WTC11 (cell line): ENCODE results near the gene RAB24. TPM values are rescaled to one million over a fixed set of nuclear protein-coding genes. Genes with fewer than 3 reads are reported as not detected.

Experiments
- ESRRA ChIP-seq: sonication (generic); formaldehyde crosslinking; IDR thresholded peaks from 2 replicates; pipeline ENCODE4 v1.8.1; 2022; ENCODE audit warnings: mild to moderate bottlenecking, missing genetic modification reagents, borderline replicate concordance
- FOXK1 ChIP-seq: sonication (generic); formaldehyde crosslinking; IDR thresholded peaks from 2 replicates; pipeline ENCODE4 v1.8.0; 2022; ENCODE audit warnings: mild to moderate bottlenecking, moderate library complexity, missing genetic modification reagents
- SP1 ChIP-seq: sonication (generic); formaldehyde crosslinking; conservative IDR thresholded peaks from 2 replicates; pipeline ENCODE4 v1.8.1; 2022; ENCODE audit warnings: missing genetic modification reagents
- TEAD4 ChIP-seq: sonication (generic); formaldehyde crosslinking; IDR thresholded peaks from 2 replicates; pipeline ENCODE4 v1.8.0; 2022; ENCODE audit warnings: mild to moderate bottlenecking, missing genetic modification reagents
- ZNF121 ChIP-seq: sonication (generic); formaldehyde crosslinking; IDR thresholded peaks from 2 replicates; pipeline ENCODE4 v1.8.0; 2023; ENCODE audit warnings: missing genetic modification reagents
- ZNF263 ChIP-seq: sonication (generic); formaldehyde crosslinking; IDR thresholded peaks from 2 replicates; pipeline ENCODE4 v1.8.1; 2022; ENCODE audit warnings: low read depth, mild to moderate bottlenecking, moderate library complexity, missing genetic modification reagents
- ZNF396 ChIP-seq: fragments of 250-450 bp; sonication (Bioruptor Pico); IDR thresholded peaks from 2 replicates; pipeline ENCODE4 v1.8.0; 2021; ENCODE audit warnings: mild to moderate bottlenecking, moderate library complexity, borderline replicate concordance
- ZNF416 ChIP-seq: fragments of 250-450 bp; sonication (Bioruptor Pico); IDR thresholded peaks from 2 replicates; pipeline ENCODE4 v1.9.0; 2021; ENCODE audit warnings: mild to moderate bottlenecking, inconsistent platforms
- total RNA-seq: library from RNA; stranded (reverse); gene quantifications from 3 replicates; pipeline ENCODE4 v1.2.3, GENCODE V29; 2021
- TF ChIP-seq, protein P1 (sequence below): sonication (generic); formaldehyde crosslinking; IDR thresholded peaks from 2 replicates; pipeline ENCODE4 v1.8.0; 2022; ENCODE audit warnings: mild to moderate bottlenecking, missing genetic modification reagents
- TF ChIP-seq, protein P2 (sequence below): sonication (generic); formaldehyde crosslinking; IDR thresholded peaks from 2 replicates; pipeline ENCODE4 v1.8.1; 2023; ENCODE audit warnings: mild to moderate bottlenecking, missing genetic modification reagents, borderline replicate concordance
- TF ChIP-seq, protein P3 (sequence below): fragments of 250-450 bp; sonication (Bioruptor Pico); IDR thresholded peaks from 2 replicates; pipeline ENCODE4 v1.9.0; 2021; ENCODE audit warnings: mild to moderate bottlenecking, borderline replicate concordance
- TF ChIP-seq, protein P4 (sequence below): fragments of 250-450 bp; sonication (Bioruptor Pico); IDR thresholded peaks from 2 replicates; pipeline ENCODE4 v1.9.0; 2021; ENCODE audit warnings: mild to moderate bottlenecking
- TF ChIP-seq, protein P5 (sequence below): sonication (generic); formaldehyde crosslinking; IDR thresholded peaks from 2 replicates; pipeline ENCODE4 v1.8.1; 2022; ENCODE audit warnings: mild to moderate bottlenecking, missing genetic modification reagents, moderate library complexity, borderline replicate concordance
- TF ChIP-seq, protein P6 (sequence below): fragments of 200-600 bp; IDR thresholded peaks from 2 replicates; pipeline ENCODE4 v1.8.0; 2022; ENCODE audit warnings: antibody characterized with exemption
- TF ChIP-seq, protein P7 (sequence below): sonication (generic); formaldehyde crosslinking; IDR thresholded peaks from 2 replicates; pipeline ENCODE4 v1.8.1; 2023; ENCODE audit warnings: mild to moderate bottlenecking, missing genetic modification reagents, moderate library complexity
- TF ChIP-seq, protein P8 (sequence below): sonication (generic); formaldehyde crosslinking; IDR thresholded peaks from 2 replicates; pipeline ENCODE4 v1.8.0; 2022; ENCODE audit warnings: mild to moderate bottlenecking, missing genetic modification reagents
- TF ChIP-seq, protein P9 (sequence below): sonication (generic); formaldehyde crosslinking; IDR thresholded peaks from 2 replicates; pipeline ENCODE4 v1.8.1; 2022; ENCODE audit warnings: low read depth, mild to moderate bottlenecking, moderate library complexity, missing genetic modification reagents, borderline replicate concordance

Gene RAB24
- total RNA-seq, 1 experiment from 2014 or later, result 37.0 TPM

DNA sequence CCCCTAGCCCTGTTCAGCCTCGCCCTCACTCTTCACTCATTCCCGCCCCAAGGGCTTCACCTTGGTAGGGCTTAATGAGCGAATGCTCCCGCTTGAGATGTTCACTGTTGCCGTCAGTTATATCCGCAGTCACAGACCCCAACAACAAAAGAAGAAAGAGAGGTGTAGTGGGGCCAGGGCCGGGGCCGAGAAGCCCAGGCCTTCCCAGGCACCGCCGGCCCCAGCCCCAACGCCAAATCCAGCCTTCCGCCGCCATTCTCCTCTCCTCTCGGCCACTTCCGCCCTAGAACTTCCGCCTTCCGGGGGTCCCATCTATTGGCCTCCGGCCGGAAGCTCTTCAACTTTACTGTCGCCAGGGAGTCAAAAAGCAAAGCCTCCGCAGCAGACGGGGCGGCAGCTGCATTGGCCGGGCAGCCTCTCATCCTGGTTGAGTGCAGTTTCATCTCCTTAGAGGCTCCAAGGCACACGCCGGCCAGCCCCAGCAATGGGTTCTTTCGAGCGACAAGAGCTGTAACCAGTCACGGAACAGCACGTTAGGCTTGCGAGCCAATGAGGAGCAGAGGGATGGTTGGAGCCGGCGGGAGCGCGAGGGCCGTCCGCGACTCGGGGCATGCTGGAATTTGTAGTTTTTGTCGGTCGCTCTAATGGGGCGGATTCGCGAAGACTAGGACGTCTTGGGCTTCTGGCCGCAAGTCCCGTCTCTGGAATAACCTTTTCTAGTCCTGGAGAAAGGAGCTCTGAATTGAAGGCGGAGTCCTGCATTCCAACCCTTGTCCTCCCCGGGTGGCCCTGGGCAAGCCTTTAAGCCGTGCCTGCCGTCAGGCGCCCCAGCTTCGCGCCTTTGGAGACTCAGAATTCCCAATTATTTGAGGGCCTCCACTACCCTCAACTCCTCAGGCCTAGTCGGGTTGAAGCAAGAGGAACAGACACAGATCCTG lies 48.1 kb upstream of the RAB24 start, which contains the start of gene LMAN2 (continued):
- TF ChIP-seq, protein P1, sequence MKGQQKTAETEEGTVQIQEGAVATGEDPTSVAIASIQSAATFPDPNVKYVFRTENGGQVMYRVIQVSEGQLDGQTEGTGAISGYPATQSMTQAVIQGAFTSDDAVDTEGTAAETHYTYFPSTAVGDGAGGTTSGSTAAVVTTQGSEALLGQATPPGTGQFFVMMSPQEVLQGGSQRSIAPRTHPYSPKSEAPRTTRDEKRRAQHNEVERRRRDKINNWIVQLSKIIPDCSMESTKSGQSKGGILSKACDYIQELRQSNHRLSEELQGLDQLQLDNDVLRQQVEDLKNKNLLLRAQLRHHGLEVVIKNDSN (CRISPR knock-in tag), result peak; percentile 51; the same call in 1 of the 2 replicates
- TF ChIP-seq, protein P2, sequence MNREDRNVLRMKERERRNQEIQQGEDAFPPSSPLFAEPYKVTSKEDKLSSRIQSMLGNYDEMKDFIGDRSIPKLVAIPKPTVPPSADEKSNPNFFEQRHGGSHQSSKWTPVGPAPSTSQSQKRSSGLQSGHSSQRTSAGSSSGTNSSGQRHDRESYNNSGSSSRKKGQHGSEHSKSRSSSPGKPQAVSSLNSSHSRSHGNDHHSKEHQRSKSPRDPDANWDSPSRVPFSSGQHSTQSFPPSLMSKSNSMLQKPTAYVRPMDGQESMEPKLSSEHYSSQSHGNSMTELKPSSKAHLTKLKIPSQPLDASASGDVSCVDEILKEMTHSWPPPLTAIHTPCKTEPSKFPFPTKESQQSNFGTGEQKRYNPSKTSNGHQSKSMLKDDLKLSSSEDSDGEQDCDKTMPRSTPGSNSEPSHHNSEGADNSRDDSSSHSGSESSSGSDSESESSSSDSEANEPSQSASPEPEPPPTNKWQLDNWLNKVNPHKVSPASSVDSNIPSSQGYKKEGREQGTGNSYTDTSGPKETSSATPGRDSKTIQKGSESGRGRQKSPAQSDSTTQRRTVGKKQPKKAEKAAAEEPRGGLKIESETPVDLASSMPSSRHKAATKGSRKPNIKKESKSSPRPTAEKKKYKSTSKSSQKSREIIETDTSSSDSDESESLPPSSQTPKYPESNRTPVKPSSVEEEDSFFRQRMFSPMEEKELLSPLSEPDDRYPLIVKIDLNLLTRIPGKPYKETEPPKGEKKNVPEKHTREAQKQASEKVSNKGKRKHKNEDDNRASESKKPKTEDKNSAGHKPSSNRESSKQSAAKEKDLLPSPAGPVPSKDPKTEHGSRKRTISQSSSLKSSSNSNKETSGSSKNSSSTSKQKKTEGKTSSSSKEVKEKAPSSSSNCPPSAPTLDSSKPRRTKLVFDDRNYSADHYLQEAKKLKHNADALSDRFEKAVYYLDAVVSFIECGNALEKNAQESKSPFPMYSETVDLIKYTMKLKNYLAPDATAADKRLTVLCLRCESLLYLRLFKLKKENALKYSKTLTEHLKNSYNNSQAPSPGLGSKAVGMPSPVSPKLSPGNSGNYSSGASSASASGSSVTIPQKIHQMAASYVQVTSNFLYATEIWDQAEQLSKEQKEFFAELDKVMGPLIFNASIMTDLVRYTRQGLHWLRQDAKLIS (CRISPR knock-in tag), result no peak
- TF ChIP-seq SP1 (CRISPR knock-in tag) (peak; percentile 78), ZNF396 (CRISPR knock-in tag) (no peak), TEAD4 (no peak), ESRRA (CRISPR knock-in tag) (peak; percentile 66; the same call in 1 of the 2 replicates), ZNF121 (CRISPR knock-in tag) (no peak), FOXK1 (peak; percentile 51; the same call in 1 of the 2 replicates), ZNF263 (CRISPR knock-in tag) (no peak), ZNF416 (no peak)
- TF ChIP-seq, protein P3, sequence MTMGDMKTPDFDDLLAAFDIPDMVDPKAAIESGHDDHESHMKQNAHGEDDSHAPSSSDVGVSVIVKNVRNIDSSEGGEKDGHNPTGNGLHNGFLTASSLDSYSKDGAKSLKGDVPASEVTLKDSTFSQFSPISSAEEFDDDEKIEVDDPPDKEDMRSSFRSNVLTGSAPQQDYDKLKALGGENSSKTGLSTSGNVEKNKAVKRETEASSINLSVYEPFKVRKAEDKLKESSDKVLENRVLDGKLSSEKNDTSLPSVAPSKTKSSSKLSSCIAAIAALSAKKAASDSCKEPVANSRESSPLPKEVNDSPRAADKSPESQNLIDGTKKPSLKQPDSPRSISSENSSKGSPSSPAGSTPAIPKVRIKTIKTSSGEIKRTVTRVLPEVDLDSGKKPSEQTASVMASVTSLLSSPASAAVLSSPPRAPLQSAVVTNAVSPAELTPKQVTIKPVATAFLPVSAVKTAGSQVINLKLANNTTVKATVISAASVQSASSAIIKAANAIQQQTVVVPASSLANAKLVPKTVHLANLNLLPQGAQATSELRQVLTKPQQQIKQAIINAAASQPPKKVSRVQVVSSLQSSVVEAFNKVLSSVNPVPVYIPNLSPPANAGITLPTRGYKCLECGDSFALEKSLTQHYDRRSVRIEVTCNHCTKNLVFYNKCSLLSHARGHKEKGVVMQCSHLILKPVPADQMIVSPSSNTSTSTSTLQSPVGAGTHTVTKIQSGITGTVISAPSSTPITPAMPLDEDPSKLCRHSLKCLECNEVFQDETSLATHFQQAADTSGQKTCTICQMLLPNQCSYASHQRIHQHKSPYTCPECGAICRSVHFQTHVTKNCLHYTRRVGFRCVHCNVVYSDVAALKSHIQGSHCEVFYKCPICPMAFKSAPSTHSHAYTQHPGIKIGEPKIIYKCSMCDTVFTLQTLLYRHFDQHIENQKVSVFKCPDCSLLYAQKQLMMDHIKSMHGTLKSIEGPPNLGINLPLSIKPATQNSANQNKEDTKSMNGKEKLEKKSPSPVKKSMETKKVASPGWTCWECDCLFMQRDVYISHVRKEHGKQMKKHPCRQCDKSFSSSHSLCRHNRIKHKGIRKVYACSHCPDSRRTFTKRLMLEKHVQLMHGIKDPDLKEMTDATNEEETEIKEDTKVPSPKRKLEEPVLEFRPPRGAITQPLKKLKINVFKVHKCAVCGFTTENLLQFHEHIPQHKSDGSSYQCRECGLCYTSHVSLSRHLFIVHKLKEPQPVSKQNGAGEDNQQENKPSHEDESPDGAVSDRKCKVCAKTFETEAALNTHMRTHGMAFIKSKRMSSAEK (CRISPR knock-in tag), result no peak
- TF ChIP-seq, protein P4, sequence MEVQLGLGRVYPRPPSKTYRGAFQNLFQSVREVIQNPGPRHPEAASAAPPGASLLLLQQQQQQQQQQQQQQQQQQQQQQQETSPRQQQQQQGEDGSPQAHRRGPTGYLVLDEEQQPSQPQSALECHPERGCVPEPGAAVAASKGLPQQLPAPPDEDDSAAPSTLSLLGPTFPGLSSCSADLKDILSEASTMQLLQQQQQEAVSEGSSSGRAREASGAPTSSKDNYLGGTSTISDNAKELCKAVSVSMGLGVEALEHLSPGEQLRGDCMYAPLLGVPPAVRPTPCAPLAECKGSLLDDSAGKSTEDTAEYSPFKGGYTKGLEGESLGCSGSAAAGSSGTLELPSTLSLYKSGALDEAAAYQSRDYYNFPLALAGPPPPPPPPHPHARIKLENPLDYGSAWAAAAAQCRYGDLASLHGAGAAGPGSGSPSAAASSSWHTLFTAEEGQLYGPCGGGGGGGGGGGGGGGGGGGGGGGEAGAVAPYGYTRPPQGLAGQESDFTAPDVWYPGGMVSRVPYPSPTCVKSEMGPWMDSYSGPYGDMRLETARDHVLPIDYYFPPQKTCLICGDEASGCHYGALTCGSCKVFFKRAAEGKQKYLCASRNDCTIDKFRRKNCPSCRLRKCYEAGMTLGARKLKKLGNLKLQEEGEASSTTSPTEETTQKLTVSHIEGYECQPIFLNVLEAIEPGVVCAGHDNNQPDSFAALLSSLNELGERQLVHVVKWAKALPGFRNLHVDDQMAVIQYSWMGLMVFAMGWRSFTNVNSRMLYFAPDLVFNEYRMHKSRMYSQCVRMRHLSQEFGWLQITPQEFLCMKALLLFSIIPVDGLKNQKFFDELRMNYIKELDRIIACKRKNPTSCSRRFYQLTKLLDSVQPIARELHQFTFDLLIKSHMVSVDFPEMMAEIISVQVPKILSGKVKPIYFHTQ, result no peak
- TF ChIP-seq, protein P5, sequence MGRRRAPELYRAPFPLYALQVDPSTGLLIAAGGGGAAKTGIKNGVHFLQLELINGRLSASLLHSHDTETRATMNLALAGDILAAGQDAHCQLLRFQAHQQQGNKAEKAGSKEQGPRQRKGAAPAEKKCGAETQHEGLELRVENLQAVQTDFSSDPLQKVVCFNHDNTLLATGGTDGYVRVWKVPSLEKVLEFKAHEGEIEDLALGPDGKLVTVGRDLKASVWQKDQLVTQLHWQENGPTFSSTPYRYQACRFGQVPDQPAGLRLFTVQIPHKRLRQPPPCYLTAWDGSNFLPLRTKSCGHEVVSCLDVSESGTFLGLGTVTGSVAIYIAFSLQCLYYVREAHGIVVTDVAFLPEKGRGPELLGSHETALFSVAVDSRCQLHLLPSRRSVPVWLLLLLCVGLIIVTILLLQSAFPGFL (CRISPR knock-in tag), result no peak
- TF ChIP-seq, protein P6, sequence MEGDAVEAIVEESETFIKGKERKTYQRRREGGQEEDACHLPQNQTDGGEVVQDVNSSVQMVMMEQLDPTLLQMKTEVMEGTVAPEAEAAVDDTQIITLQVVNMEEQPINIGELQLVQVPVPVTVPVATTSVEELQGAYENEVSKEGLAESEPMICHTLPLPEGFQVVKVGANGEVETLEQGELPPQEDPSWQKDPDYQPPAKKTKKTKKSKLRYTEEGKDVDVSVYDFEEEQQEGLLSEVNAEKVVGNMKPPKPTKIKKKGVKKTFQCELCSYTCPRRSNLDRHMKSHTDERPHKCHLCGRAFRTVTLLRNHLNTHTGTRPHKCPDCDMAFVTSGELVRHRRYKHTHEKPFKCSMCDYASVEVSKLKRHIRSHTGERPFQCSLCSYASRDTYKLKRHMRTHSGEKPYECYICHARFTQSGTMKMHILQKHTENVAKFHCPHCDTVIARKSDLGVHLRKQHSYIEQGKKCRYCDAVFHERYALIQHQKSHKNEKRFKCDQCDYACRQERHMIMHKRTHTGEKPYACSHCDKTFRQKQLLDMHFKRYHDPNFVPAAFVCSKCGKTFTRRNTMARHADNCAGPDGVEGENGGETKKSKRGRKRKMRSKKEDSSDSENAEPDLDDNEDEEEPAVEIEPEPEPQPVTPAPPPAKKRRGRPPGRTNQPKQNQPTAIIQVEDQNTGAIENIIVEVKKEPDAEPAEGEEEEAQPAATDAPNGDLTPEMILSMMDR, result no peak
- TF ChIP-seq, protein P7, sequence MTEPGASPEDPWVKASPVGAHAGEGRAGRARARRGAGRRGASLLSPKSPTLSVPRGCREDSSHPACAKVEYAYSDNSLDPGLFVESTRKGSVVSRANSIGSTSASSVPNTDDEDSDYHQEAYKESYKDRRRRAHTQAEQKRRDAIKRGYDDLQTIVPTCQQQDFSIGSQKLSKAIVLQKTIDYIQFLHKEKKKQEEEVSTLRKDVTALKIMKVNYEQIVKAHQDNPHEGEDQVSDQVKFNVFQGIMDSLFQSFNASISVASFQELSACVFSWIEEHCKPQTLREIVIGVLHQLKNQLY, result no peak
- TF ChIP-seq, protein P8, sequence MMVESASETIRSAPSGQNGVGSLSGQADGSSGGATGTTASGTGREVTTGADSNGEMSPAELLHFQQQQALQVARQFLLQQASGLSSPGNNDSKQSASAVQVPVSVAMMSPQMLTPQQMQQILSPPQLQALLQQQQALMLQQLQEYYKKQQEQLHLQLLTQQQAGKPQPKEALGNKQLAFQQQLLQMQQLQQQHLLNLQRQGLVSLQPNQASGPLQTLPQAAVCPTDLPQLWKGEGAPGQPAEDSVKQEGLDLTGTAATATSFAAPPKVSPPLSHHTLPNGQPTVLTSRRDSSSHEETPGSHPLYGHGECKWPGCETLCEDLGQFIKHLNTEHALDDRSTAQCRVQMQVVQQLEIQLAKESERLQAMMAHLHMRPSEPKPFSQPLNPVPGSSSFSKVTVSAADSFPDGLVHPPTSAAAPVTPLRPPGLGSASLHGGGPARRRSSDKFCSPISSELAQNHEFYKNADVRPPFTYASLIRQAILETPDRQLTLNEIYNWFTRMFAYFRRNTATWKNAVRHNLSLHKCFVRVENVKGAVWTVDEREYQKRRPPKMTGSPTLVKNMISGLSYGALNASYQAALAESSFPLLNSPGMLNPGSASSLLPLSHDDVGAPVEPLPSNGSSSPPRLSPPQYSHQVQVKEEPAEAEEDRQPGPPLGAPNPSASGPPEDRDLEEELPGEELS (CRISPR knock-in tag), result no peak
- TF ChIP-seq, protein P9, sequence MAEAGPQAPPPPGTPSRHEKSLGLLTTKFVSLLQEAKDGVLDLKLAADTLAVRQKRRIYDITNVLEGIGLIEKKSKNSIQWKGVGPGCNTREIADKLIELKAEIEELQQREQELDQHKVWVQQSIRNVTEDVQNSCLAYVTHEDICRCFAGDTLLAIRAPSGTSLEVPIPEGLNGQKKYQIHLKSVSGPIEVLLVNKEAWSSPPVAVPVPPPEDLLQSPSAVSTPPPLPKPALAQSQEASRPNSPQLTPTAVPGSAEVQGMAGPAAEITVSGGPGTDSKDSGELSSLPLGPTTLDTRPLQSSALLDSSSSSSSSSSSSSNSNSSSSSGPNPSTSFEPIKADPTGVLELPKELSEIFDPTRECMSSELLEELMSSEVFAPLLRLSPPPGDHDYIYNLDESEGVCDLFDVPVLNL (CRISPR knock-in tag), result no peak
